HG03280 (cell line): ENCODE data around the gene SPX.

Source experiments
- ATAC-seq: cut with Tn5 transposase; IDR thresholded peaks from one replicate; pipeline ENCODE4 v1.9.1; 2021; ENCODE audit warnings: mild to moderate bottlenecking, moderate library complexity; ENCODE audit not compliant: unreplicated experiment

SPX gene

GRCh38 chr12:21577516-21577915 is 51.4 kb downstream of the SPX start:
- no peak for ATAC-seq

- ATAC-seq: no peak
These were observed 54.8 kb downstream of the SPX start for GRCh38 chr12:21580748-21581516.
